ACC112 (cell line): Measurements from ENCODE around the gene PRKCQ.

Source experiments
- H2AFZ ChIP-seq: fragments of 200-600 bp; sonication (generic); one replicate; pipeline ENCODE4 v1.6.0; 2017; ENCODE audit warnings: antibody characterized with exemption, low read length; ENCODE audit not compliant: unreplicated experiment
- H3K27ac ChIP-seq: fragments of 200-600 bp; sonication (generic); 2 replicates; pipeline ENCODE4 v1.5.1; 2014; ENCODE audit warnings: low read depth, mild to moderate bottlenecking, antibody characterized with exemption, low read length, moderate library complexity
- H3K27me3 ChIP-seq: fragments of 200-600 bp; sonication (generic); 2 replicates; pipeline ENCODE4 v1.6.1; 2014; ENCODE audit warnings: mild to moderate bottlenecking, antibody characterized with exemption, low read length, moderate library complexity, mixed read lengths; ENCODE audit not compliant: insufficient read depth
- H3K36me3 ChIP-seq: fragments of 200-600 bp; sonication (generic); 2 replicates; pipeline ENCODE4 v1.6.1; 2016; ENCODE audit warnings: mild to moderate bottlenecking, antibody characterized with exemption, low read length, moderate library complexity, mixed read lengths; ENCODE audit not compliant: insufficient read depth
- H3K4me1 ChIP-seq: fragments of 200-600 bp; sonication (generic); one replicate; pipeline ENCODE4 v1.6.1; 2016; ENCODE audit warnings: low read length, mixed read lengths; ENCODE audit not compliant: insufficient read depth, unreplicated experiment, control insufficient read depth
- H3K4me3 ChIP-seq: fragments of 200-600 bp; sonication (generic); 2 replicates; pipeline ENCODE4 v1.5.1; 2014; ENCODE audit warnings: mild to moderate bottlenecking, low read depth, low read length
- H3K79me2 ChIP-seq: fragments of 200-600 bp; sonication (generic); one replicate; pipeline ENCODE4 v1.6.0; 2016; ENCODE audit warnings: low read length; ENCODE audit not compliant: control insufficient read depth, unreplicated experiment, insufficient read depth

The PRKCQ gene

DNA sequence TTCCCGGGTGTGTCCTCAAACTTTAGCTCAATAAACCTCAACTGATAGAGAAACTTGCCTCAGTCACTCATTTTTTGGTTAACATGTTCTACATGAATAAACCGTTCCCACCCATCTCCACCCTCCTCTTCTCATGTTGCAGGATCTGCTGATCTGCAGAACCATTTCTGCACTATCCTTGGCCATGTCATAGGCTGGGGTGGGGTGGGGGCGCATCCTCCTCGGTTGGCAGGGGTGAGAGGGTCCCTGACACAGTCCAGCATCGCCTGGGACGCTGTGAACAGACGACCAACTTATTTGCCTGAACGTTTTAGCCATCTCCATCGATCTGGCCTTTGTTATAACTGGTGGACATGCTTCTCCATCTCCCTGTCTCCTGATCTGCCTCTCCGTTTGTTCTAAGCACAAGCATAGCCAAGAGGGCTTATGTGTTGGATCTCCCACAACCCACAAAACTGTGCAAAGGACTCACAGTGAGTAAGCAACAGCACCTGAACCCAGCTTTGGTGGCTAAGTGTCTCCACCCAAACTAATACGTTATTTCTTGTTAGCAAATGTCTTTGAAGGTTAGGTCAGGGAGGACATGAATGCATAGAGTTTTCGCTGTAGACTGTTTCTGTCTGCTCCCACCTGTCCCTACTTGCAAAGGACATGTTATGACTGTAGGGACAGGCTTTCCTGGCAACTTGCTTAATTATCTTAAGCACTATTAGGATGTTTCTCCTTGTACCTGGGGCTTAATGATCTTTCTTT, 51.7 kb downstream of the PRKCQ start:
- peaks cover 21% of the 10 kb centered on the region for H3K27me3 ChIP-seq
- no peak overlapping the region for H2AFZ ChIP-seq
- H3K36me3 ChIP-seq, result no peaks in the 10 kb centered on the region
- no peaks in the 10 kb centered on the region for H3K79me2 ChIP-seq
- H3K4me1 ChIP-seq, result no peaks in the 10 kb centered on the region
- no peak overlapping the region for H3K27ac ChIP-seq
- no peak overlapping the region for H3K4me3 ChIP-seq

DNA sequence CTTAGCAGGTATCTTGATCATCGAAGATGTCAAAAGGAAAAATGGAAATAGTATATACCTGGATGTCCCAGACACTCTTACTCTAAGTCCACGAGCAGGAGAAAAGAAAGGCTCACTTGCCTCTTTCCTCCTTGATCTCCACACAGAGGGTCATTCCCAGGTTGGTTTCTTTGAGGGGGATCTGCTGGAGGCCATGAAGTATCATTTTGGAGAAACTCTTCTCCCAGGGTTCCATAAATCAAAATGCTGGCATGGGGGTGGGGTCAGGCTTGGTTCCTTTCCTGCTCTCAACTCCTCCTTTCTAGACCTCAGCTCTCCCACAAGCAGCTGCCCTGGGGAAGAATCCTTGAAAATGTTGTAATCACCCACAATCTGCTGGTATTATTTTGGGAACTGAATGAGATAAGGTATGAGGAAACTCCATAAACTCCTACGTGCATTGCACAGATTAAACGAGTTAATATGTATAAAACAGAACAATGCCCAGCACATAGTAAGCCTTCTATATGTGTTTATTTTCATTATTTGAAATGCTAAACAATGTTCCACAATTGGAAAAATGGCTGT, 54.4 kb downstream of the PRKCQ start:
- Histone ChIP-seq H3K4me3 (no peak overlapping the region), H3K27ac (no peak overlapping the region), H3K36me3 (no peaks in the 10 kb centered on the region), H3K79me2 (no peaks in the 10 kb centered on the region), H2AFZ (no peak overlapping the region), H3K4me1 (no peaks in the 10 kb centered on the region), H3K27me3 (peaks cover 6% of the 10 kb centered on the region; the same call in 1 of the 2 replicates)

DNA sequence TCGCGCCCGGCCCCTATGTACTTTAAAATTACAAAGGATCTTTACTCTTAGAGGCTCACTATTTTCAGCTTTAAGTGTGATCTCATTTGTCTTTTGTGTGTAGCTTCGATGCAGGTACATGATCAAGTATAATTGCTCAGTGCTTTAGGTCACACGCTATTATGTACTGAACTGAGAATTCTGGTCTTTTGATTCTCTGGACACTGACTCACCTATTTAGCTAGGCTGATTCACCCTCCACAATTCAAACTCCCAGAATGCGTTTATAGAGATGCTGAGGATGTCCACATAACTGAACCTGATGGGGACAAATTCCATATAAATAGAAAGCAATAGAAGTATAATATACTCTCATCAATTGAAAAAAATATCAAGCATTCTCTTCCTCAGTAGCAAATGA, 57.8 kb downstream of the PRKCQ start:
- Histone ChIP-seq H3K27ac (no peak overlapping the region), H3K4me3 (no peak overlapping the region), H2AFZ (no peak overlapping the region), H3K4me1 (no peaks in the 10 kb centered on the region), H3K36me3 (no peaks in the 10 kb centered on the region), H3K27me3 (peaks cover 17% of the 10 kb centered on the region), H3K79me2 (no peaks in the 10 kb centered on the region)

DNA sequence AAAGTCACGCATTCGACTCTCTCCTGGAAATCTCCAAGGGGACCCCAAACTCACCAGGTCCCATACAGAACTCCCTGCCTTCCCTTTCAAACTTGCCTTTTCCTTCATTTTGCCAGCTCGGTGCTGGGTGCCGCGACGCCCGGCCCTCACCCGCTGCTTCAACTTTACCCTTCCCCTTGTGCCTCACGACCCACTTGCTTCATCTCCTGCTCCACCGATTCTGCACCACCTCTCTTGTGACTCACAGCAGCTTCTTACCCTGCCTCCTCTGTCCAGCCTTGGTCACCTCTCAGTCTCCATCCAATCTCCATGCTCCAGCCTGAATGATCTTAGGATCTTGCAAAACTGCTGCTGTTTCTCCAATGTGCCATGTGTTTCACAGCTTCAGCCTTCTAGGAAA, 59.9 kb downstream of the PRKCQ start:
- no peaks in the 10 kb centered on the region for H3K36me3 ChIP-seq
- H3K27me3 ChIP-seq, result peaks cover 38% of the 10 kb centered on the region
- H3K27ac ChIP-seq, result no peak overlapping the region
- no peaks in the 10 kb centered on the region for H3K4me1 ChIP-seq
- no peak overlapping the region for H3K4me3 ChIP-seq
- no peaks in the 10 kb centered on the region for H3K79me2 ChIP-seq
- H2AFZ ChIP-seq, result no peak overlapping the region

DNA sequence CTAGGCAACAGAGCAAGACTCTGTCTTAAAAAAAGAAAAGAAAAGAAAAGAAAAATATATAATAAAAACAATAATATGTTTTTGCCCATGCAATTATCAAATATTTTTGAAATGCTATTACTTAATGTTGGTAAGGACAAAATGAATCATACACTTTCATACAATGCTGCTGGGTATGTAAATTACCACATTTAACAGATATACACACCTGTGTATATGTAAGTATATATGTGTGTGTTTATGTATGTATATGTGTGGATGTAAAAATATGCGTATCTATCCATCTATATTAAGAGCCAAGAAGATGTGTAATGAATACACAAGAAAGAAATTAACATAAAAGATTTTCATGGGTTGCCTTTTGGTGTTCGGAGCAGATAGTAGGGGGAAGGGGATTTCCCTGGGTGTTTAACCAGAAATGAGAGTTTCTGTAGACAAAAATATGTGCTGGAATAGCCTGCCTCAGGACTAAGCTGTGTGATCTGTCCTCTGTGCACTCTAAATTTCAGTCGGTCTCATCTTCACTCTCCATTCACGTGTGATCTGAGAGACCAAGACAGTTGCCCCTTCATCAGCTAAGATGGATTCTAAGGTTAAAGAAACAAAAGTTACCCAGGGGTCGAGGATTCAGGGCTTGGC, 61.2 kb downstream of the PRKCQ start:
- Histone ChIP-seq H3K79me2 (no peaks in the 10 kb centered on the region), H3K36me3 (no peaks in the 10 kb centered on the region), H3K4me1 (no peaks in the 10 kb centered on the region), H2AFZ (no peak overlapping the region), H3K27ac (no peak overlapping the region), H3K27me3 (peaks cover 50% of the 10 kb centered on the region), H3K4me3 (no peak overlapping the region)

DNA sequence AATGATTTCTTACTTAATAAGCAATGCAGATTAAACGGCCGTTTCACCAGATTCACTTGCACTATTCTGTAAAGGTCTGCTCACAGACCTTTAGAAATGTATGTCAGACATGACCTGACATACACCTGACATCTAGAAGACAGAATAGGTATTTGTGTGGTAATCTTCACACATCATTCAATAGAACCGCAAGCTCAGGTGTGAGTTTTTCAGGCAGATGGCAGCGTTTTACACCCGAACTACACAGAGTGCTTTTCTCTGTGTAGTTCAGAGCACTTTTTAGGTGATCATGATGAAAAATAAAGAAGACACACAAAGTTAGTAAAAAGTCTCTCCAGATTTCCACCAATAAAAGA, 63.2 kb downstream of the PRKCQ start:
- Histone ChIP-seq H3K27ac (no peak overlapping the region), H3K4me1 (no peaks in the 10 kb centered on the region), H3K4me3 (no peak overlapping the region), H3K79me2 (no peaks in the 10 kb centered on the region), H3K36me3 (no peaks in the 10 kb centered on the region), H3K27me3 (peaks cover 69% of the 10 kb centered on the region), H2AFZ (no peak overlapping the region)

DNA sequence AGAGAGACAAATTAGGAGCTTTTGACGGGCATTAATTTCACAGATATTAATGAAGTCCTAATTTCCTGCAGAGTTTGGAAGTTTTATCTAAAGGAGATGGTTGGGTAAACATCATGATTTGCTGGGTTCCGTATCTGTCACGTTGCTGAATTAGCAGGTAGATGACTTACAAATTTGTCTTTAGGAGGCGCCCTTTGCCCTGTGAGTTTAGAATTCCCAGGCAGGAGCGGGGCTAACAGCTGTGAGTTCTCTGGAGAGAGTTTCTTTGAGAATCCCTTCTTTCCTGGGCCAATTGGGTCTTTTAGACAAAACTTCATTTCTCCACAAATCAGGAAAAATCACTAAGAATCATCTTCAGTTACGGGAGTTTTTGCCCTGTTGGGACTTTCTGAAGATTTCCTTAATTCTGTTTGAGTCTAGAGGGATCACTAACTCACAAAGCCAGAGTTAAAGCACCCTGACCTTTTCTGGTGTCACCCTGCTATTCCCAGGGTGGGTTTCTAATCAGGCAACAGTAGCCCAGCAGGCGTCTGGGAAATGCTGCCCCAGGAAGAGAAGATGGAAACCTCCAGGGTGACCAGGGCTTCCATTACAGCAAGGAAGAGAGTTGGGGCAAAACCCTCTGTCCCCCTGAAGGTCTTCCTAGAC, 63.7 kb downstream of the PRKCQ start:
- H3K36me3 ChIP-seq, result no peaks in the 10 kb centered on the region
- H3K27me3 ChIP-seq, result peaks cover 74% of the 10 kb centered on the region
- H2AFZ ChIP-seq, result no peak overlapping the region
- no peaks in the 10 kb centered on the region for H3K79me2 ChIP-seq
- H3K4me1 ChIP-seq, result no peaks in the 10 kb centered on the region
- H3K4me3 ChIP-seq, result no peak overlapping the region
- H3K27ac ChIP-seq, result no peak overlapping the region

DNA sequence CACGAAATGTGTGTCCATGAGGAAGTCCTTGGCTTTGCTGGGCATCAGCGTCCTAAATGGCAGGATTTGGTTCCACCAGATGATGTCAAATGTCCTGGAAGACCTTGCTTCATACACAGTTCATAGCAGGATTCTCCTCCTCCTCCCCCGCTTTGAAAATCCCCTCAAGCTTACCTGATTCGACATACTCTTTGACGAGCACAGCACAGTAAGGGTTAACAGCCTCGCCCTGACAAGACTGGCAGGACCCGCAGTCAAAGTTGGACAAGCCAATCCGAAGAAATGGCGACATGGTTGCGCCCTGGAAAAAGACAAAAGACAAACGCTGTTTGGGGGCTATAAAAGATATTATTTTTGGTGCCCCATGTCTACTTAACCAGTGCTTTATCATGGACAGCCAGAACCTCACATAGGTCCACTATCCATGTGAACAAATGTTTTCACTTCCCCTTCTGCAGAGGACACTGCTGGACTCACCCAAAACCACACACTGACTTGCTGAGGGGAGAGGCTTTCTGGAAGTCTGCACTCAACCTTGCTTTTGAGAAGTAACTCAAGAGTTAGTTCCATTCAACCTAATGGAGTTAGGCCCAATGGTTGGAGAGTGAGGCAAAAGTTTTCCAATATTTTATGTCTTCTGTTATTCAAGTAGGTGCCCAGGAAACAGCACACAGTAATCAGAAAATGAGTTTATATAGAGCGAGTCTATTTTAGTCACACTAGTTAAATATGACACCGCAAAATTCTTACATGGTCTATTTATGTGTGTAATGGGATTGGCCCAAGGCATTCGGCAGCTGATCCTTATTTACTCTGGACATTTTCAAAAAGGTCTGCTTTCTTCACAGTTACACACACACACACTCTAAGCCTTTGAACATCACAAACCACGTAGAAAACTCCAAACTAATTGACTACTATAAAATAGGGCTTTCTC, 65.0 kb downstream of the PRKCQ start:
- Histone ChIP-seq H3K4me1 (no peaks in the 10 kb centered on the region), H3K36me3 (no peaks in the 10 kb centered on the region), H3K4me3 (no peak overlapping the region), H3K27ac (no peak overlapping the region), H3K79me2 (no peaks in the 10 kb centered on the region), H3K27me3 (peaks cover 79% of the 10 kb centered on the region), H2AFZ (no peak overlapping the region)

DNA sequence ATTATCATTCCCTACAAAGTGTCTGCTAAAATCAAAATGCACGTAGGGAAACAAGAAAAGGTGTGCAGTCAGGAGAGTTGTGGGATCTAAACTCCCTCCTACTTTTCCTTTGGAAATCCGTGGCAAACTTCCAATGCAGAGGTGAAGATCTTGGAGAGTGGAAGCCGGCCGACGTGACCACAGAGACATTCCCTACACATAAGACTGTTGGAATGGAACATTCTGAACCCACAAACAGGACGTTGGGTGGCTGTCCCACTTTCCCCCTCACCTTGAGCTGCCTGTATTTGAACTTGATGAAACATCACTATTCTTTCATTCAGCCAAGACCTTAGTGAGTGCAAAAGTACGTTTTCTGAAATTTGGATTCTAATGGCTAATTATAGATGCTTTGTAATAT, 65.9 kb downstream of the PRKCQ start:
- Histone ChIP-seq H3K79me2 (no peaks in the 10 kb centered on the region), H3K27me3 (peaks cover 78% of the 10 kb centered on the region), H3K27ac (no peak overlapping the region), H3K4me1 (no peaks in the 10 kb centered on the region), H2AFZ (no peak overlapping the region), H3K36me3 (no peaks in the 10 kb centered on the region), H3K4me3 (no peak overlapping the region)

DNA sequence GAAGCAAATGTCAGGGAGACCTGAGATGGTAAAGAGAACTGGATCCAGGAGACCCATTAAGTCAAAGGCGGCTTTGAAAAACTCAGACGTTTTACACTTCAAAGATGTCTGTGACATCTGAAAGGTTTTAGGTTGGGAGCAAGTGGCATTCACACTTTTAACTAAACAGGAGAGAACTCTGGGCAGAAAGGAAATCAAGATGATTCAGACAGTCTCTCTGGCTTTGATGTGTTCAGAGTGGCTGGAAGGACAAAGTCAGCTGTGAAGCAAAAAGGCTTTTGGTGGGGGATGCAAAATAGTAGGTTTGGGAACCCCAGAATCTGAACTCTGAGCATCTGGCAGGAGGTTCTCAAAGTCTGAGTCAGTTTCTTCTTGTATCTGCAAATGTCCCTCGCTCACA, 66.6 kb downstream of the PRKCQ start:
- peaks cover 76% of the 10 kb centered on the region for H3K27me3 ChIP-seq
- no peak overlapping the region for H2AFZ ChIP-seq
- H3K36me3 ChIP-seq, result no peaks in the 10 kb centered on the region
- no peaks in the 10 kb centered on the region for H3K79me2 ChIP-seq
- H3K4me3 ChIP-seq, result no peak overlapping the region
- no peak overlapping the region for H3K27ac ChIP-seq
- no peaks in the 10 kb centered on the region for H3K4me1 ChIP-seq
